Osteoblast (primary cell): Measurements from ENCODE around the gene SCGB1C1. TPM values are rescaled to one million over a fixed set of nuclear protein-coding genes. Genes with fewer than 3 reads are reported as not detected.

Source experiments
- DNase-seq: peaks from one replicate; pipeline ENCODE4 v3.0.0; 2011; ENCODE audit warnings: low spot score, mixed read lengths; ENCODE audit not compliant: insufficient read length; ENCODE audit errors: missing footprints
- H2AFZ ChIP-seq: 2 replicates; pipeline ENCODE4 v1.6.0; 2011; ENCODE audit warnings: mild to moderate bottlenecking, low read length
- H3K27ac ChIP-seq: 2 replicates; pipeline ENCODE4 v1.5.1; 2011; ENCODE audit warnings: mild to moderate bottlenecking, low read depth, low read length, moderate library complexity
- H3K27me3 ChIP-seq: 2 replicates; pipeline ENCODE4 v1.6.0; 2012; ENCODE audit warnings: mild to moderate bottlenecking, control low read depth, inconsistent platforms, low read length, moderate library complexity; ENCODE audit not compliant: insufficient read depth
- H3K36me3 ChIP-seq: 2 replicates; pipeline ENCODE4 v1.5.1; 2011; ENCODE audit warnings: mild to moderate bottlenecking, low read length, control low read depth, moderate library complexity; ENCODE audit not compliant: insufficient read depth
- H3K4me1 ChIP-seq: 2 replicates; pipeline ENCODE4 v1.5.1; 2011; ENCODE audit warnings: mild to moderate bottlenecking, low read length, control low read depth, moderate library complexity; ENCODE audit not compliant: insufficient read depth
- H3K4me2 ChIP-seq: 2 replicates; pipeline ENCODE4 v1.6.0; 2011; ENCODE audit warnings: mild to moderate bottlenecking, low read length; ENCODE audit not compliant: insufficient read depth
- H3K4me3 ChIP-seq: fragments of 200-600 bp; sonication (generic); 3 replicates; pipeline ENCODE4 v1.5.1; 2012; ENCODE audit warnings: mild to moderate bottlenecking, low read length, inconsistent platforms; ENCODE audit not compliant: insufficient read depth
- H3K79me2 ChIP-seq: 2 replicates; pipeline ENCODE4 v1.6.0; 2012; ENCODE audit warnings: mild to moderate bottlenecking, low read length, control low read depth, inconsistent platforms; ENCODE audit not compliant: insufficient read depth
- H3K9me3 ChIP-seq: 2 replicates; pipeline ENCODE4 v1.5.1; 2011; ENCODE audit warnings: low read depth, low read length, control low read depth
- H4K20me1 ChIP-seq: 2 replicates; pipeline ENCODE4 v1.6.0; 2012; ENCODE audit warnings: mild to moderate bottlenecking, low read length, control low read depth; ENCODE audit not compliant: insufficient read depth
- total RNA-seq: library from RNA; depleted of rRNA; stranded (reverse); fragments of >200 nt; gene quantifications from 2 replicates; pipeline ENCODE4 v1.2.3, GENCODE V29; 2012
- TF ChIP-seq, protein P1 (sequence below): IDR thresholded peaks from 2 replicates; pipeline ENCODE4 v1.5.1; 2011; ENCODE audit warnings: mild to moderate bottlenecking, low read depth, low read length, moderate library complexity; ENCODE audit errors: extremely low read depth

SCGB1C1 gene
- total RNA-seq, 1 donor = not detected

DNA sequence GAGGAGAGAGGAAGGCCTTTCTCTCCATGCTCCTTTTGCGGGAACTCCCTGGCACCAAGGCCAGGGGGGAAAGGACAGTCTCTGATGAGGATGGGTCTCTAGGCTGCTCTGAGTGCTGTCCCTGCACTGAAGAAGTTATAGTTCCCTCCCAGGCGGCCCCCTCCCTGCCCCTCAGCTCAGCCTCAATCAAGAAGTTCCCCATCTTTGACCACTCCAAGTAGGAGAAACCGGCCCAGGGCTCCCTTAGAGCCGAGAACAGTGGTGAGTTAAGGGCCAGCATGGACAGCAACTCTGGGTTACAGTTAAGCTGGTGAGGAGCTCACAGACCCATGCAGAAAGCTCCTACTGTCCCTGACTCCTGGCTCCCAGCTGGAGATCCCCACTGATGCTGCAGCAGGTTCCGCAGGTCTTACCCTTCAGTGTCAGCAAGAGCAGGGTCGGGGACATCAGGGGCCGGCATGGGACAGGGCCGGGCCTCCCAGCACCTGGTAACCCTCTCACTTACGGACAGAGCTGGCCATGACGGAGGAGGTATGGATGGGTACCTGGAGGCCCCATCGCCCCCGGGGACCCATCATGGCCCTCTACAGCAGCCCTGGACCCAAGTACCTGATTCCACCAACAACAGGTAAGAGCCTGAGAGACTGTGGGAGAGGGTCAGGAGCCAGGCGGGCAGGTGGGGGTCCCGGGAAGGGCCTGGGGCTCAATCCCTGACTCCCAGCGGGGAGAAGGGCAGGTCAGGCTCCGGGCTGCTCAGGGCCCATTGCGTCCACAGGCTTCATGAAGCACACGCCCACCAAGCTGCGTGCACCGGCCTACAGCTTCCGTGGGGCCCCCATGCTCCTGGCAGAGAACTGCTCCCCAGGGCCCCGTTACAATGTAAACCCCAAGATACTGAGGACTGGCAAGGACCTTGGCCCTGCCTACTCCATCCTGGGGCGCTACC, 4.2 kb downstream of the SCGB1C1 start:
- H3K9me3 ChIP-seq = no peaks in the 10 kb centered on the region
- TF ChIP-seq, protein P1, sequence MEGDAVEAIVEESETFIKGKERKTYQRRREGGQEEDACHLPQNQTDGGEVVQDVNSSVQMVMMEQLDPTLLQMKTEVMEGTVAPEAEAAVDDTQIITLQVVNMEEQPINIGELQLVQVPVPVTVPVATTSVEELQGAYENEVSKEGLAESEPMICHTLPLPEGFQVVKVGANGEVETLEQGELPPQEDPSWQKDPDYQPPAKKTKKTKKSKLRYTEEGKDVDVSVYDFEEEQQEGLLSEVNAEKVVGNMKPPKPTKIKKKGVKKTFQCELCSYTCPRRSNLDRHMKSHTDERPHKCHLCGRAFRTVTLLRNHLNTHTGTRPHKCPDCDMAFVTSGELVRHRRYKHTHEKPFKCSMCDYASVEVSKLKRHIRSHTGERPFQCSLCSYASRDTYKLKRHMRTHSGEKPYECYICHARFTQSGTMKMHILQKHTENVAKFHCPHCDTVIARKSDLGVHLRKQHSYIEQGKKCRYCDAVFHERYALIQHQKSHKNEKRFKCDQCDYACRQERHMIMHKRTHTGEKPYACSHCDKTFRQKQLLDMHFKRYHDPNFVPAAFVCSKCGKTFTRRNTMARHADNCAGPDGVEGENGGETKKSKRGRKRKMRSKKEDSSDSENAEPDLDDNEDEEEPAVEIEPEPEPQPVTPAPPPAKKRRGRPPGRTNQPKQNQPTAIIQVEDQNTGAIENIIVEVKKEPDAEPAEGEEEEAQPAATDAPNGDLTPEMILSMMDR = no peak
- H3K4me1 ChIP-seq = no peaks in the 10 kb centered on the region
- H3K27me3 ChIP-seq = no peaks in the 10 kb centered on the region
- no peak overlapping the region for H3K4me2 ChIP-seq
- H3K79me2 ChIP-seq = no peaks in the 10 kb centered on the region
- H3K4me3 ChIP-seq = no peak overlapping the region
- H3K27ac ChIP-seq = no peak overlapping the region
- DNase-seq = peak; percentile 78
- peaks cover 5% of the 10 kb centered on the region for H3K36me3 ChIP-seq
- no peak overlapping the region for H2AFZ ChIP-seq
- H4K20me1 ChIP-seq = peaks cover 13% of the 10 kb centered on the region

DNA sequence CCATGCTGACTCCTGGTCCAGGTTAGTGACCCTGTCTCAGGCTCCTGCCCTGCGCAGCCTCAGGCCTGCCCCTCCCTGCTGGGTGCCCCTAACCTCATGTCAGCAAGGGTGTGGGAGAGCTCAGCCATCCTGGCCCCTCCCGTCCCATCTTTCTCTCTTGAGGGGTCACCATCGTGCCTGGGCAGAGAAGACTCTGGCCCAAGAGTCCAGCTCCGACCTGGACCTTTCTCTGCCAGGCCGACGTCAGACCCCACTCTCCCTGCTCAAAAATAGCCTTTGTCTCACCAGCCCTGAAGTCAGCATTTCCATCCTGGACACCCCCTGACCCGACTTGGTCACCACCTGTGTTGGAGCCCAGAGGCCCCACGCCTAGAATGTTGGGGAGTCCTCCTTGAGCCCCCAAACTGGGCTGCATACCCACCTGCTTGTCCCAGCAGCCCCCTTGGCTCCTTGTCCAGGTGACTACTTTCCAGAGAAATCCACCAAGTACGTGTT, 4.9 kb downstream of the SCGB1C1 start:
- H3K9me3 ChIP-seq = no peaks in the 10 kb centered on the region
- peak; percentile 79 for DNase-seq
- H2AFZ ChIP-seq = no peak overlapping the region
- H3K4me3 ChIP-seq = no peak overlapping the region
- peaks cover 8% of the 10 kb centered on the region for H3K36me3 ChIP-seq
- H3K27me3 ChIP-seq = no peaks in the 10 kb centered on the region
- no peak overlapping the region for H3K27ac ChIP-seq
- H3K4me1 ChIP-seq = no peaks in the 10 kb centered on the region
- peaks cover 16% of the 10 kb centered on the region for H4K20me1 ChIP-seq
- no peak overlapping the region for H3K4me2 ChIP-seq
- TF ChIP-seq, protein P1 = no peak
- H3K79me2 ChIP-seq = peaks cover 4% of the 10 kb centered on the region

DNA sequence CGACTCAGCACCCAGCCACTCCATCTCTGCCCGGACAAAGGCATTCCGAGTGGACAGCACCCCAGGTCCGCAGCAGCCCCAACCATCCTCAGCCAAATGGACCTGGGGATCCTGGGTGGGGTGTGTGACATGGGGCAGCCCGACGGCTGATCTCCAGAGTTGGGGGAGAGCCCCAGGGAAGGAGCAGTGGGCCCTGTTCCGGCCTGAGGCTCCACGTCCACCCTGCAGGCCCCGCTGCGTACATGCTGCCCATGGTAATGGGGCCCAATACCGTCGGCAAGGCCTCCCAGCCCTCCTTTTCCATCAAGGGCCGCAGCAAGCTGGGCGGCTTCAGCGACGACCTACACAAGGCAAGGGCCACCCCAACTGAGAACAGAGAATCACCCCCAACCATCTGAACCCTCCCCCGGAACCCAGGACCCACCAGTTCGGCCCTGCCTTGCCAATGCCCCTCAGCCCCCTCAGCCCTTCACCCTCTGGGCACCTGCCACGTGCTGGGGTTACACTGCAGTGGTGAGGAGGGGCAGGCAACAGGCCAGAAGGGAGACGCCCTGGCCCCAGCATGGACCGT, 5.4 kb downstream of the SCGB1C1 start:
- Histone ChIP-seq H3K36me3 (peaks cover 13% of the 10 kb centered on the region), H3K27me3 (no peaks in the 10 kb centered on the region), H3K79me2 (peaks cover 9% of the 10 kb centered on the region), H3K27ac (no peak overlapping the region), H3K4me2 (no peak overlapping the region), H3K9me3 (no peaks in the 10 kb centered on the region), H3K4me3 (no peak overlapping the region), H4K20me1 (peaks cover 22% of the 10 kb centered on the region), H3K4me1 (no peaks in the 10 kb centered on the region), H2AFZ (no peak overlapping the region)
- DNase-seq = peak; percentile 77
- TF ChIP-seq, protein P1 = no peak
